Tibial nerve (tissue), 4 donors: ENCODE results near the gene PGAP6. TPM values are rescaled to one million over a fixed set of nuclear protein-coding genes. Genes with fewer than 3 reads are reported as not detected.

Experiments
- DNase-seq, 2 donors: peaks; one replicate each; pipeline ENCODE4 v3.0.0-alpha.2; 2019; ENCODE audit warnings: low spot score in 2 of 2
- H3K27ac ChIP-seq, 4 donors: fragments of 200-600 bp; sonication (generic) in 3 of 4; one replicate each; pipeline ENCODE4 v1.5.1; 2017 to 2019; ENCODE audit warnings: mild to moderate bottlenecking in 1 of 4
- H3K27me3 ChIP-seq, 2 donors: fragments of 200-600 bp; sonication (generic) in 1 of 2; one replicate each; pipeline versions ENCODE4 v1.5.1 to v1.6.0; 2017 to 2019
- H3K36me3 ChIP-seq, 3 donors: fragments of 200-600 bp; sonication (generic); one replicate each; pipeline ENCODE4 v1.5.1; 2018 to 2019
- H3K4me1 ChIP-seq, 4 donors: fragments of 200-600 bp; sonication (generic) in 3 of 4; one replicate each; pipeline ENCODE4 v1.5.1; 2017 to 2019
- H3K4me3 ChIP-seq, 4 donors: fragments of 200-600 bp; sonication (generic) in 3 of 4; one replicate each; pipeline ENCODE4 v1.5.1; 2017 to 2019; ENCODE audit warnings: mild to moderate bottlenecking in 1 of 4, moderate library complexity in 1 of 4
- H3K9me3 ChIP-seq, 4 donors: fragments of 200-600 bp; sonication (generic) in 3 of 4; one replicate each; pipeline ENCODE4 v1.5.1; 2017 to 2019
- EP300 ChIP-seq, 2 donors: sonication (generic); formaldehyde crosslinking; IDR thresholded peaks; one replicate each; pipeline ENCODE4 v1.6.1; 2017; ENCODE audit warnings: antibody characterized with exemption in 2 of 2, mild to moderate bottlenecking in 1 of 2
- POLR2A ChIP-seq, 2 donors: fragments of 450-650 bp; IDR thresholded peaks; one replicate each; pipeline ENCODE4 v1.6.1; 2017; ENCODE audit warnings: antibody characterized with exemption in 2 of 2, mild to moderate bottlenecking in 2 of 2, moderate library complexity in 2 of 2
- WGBS, 2 donors: methylation state at CpG; one replicate each; pipeline ENCODE4 v1.1.5; 2018; 5-methylcytosine and 5-hydroxymethylcytosine counted together
- total RNA-seq, 4 donors: library from RNA; depleted of rRNA; stranded (reverse); fragments of >200 nt; gene quantifications; one replicate each; pipeline ENCODE4 v1.1.0, GENCODE V29; 2016
- TF ChIP-seq, protein P1 (sequence below), 5 experiments: fragments of 200-600 bp in 3 of 5; fragments of 450-650 bp in 2 of 5; sonication (generic) in 3 of 5; IDR thresholded peaks; one replicate each; pipeline ENCODE4 v1.5.1; 2016 to 2019; ENCODE audit warnings: antibody characterized with exemption in 5 of 5, mild to moderate bottlenecking in 3 of 5, moderate library complexity in 2 of 5

PGAP6 gene
- total RNA-seq, 4 donors from 2014 or later = 22.7 to 69.3 (median 36.7) TPM

DNA sequence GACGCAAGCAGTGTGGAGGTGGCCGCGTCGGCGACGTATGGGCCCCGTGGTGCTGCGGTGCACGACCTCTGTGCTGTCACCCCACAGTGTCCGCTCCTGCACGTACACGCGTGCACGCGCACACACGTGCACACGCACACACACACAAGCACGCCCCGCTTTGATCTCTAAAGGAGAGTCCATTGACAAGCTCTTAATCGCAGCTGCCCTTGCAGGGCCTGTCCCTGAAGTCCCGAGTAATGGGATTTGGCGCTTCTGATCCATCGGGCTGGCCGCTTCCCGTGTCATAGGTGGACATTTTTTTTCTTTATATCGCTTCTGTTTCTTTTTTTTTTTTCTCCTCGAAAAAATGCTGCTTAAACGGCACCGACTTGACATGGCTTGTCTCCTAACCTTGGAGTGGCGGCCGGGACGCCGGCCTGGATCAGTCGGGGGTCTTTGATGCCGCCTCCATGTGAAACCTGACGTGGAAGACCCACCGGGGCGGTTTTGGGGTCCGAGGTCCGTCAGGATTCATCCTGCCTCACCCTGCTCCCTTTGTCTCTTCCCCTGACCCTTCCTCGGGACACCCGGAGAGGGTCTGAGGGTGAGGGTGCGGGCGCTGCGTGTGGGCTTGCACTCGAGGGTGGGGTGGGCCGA lies 21.0 kb downstream of the PGAP6 start:
- no peak for DNase-seq
- Histone ChIP-seq H3K27me3 (peaks cover 0 to 23% of the 10 kb centered on the region in 2 donors), H3K9me3 (no peaks in the 10 kb centered on the region), H3K27ac (no peak overlapping the region), H3K4me3 (no peak overlapping the region), H3K36me3 (no peaks in the 10 kb centered on the region), H3K4me1 (peaks cover 0 to 3% (median 2%) of the 10 kb centered on the region in 4 donors)
- 91 to 93% methylated on average over 42 to 47 of the region's 47 CpGs for WGBS, 2 donors
- no peak for TF ChIP-seq POLR2A (IDR thresholded peaks at IDR 0.05)
- no peak for TF ChIP-seq EP300 (IDR thresholded peaks at IDR 0.05)
- TF ChIP-seq, protein P1, sequence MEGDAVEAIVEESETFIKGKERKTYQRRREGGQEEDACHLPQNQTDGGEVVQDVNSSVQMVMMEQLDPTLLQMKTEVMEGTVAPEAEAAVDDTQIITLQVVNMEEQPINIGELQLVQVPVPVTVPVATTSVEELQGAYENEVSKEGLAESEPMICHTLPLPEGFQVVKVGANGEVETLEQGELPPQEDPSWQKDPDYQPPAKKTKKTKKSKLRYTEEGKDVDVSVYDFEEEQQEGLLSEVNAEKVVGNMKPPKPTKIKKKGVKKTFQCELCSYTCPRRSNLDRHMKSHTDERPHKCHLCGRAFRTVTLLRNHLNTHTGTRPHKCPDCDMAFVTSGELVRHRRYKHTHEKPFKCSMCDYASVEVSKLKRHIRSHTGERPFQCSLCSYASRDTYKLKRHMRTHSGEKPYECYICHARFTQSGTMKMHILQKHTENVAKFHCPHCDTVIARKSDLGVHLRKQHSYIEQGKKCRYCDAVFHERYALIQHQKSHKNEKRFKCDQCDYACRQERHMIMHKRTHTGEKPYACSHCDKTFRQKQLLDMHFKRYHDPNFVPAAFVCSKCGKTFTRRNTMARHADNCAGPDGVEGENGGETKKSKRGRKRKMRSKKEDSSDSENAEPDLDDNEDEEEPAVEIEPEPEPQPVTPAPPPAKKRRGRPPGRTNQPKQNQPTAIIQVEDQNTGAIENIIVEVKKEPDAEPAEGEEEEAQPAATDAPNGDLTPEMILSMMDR (IDR thresholded peaks at IDR 0.05) = no peak

DNA sequence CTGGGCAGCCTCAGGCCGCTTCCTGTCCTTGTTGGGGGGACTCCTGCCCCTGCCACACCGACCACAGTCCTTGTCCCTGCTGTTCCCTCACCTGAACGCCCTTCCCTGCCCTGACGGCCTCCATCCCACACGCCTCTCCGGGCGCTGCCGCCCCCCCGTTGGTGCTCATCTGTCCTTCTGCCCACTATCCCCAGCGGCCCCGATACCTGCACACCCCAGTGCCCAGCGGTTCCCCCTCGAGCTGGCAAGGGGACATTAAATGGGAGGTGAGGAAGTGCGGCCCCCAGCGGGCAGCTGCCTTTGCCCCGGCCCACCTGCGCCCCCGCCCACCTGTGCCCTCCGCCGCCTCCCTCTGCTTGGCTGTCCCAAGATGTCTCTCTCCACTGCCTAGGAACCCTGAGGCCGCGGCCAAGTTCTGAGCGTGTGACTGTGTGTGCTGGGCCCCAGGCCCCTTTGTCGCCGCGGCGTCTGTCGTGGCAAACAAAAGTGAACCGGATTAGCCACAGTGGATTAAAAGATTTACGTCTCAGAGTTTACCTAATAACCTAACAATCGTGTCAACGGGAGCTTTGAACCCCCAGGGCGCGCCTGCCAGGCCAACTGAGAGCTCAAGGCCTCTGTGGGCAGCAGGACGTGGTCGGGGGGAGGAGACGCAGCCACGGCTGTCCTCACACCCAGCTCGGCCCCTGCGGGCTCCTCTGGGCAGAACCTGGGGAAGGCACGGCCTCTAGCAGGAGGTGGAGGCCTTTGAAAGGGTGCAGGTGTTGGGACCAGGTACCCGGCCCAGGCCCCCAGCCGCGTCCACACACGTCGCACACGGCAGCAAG lies 21.7 kb downstream of the PGAP6 start:
- Histone ChIP-seq H3K27ac (no peak overlapping the region), H3K36me3 (no peaks in the 10 kb centered on the region), H3K4me1 (peaks cover 0 to 3% (median 2%) of the 10 kb centered on the region in 4 donors), H3K9me3 (no peaks in the 10 kb centered on the region), H3K27me3 (peaks cover 0 to 23% of the 10 kb centered on the region in 2 donors), H3K4me3 (no peak overlapping the region)
- no peak for DNase-seq
- WGBS, 2 donors = 87 to 90% methylated on average over 46 to 47 of the region's 47 CpGs
- TF ChIP-seq POLR2A (IDR thresholded peaks at IDR 0.05) = no peak
- TF ChIP-seq EP300 (IDR thresholded peaks at IDR 0.05) = no peak
- TF ChIP-seq, protein P1 (IDR thresholded peaks at IDR 0.05) = no peak

DNA sequence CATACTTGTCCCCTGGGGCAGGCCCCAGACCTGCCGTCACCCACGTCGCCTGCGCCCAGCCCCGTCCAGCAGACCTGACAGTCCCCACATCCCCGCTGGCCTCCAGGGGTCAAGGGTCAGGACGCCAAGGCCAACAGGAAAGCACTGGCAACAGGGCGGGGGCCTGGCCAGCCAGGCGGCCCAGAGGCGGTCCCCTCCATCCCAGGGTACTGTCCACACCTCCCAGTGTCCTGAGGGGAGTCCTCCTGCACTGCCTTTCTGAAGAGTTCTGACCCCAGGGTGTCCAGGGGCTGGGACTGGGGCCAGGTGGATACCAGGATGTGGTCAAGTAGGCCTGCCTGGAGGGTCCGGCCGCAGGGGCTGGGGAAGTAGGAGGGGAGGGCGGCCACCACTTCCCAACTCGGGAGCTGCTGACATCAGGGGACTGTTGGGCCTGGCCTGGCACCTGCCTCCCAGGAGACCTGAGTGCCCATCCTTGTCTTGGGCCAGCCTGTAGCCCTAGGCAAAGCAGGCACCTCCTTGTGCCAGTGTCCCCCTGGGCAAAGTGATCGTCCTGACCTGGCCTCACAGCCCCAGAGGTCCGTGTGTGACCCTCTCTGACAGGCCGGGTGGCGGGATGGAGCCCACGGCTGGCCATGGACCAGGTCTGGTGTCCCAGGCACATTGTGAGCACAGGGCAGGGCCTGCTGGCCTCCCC lies 22.6 kb downstream of the PGAP6 start:
- DNase-seq = no peak
- no peak for TF ChIP-seq EP300 (IDR thresholded peaks at IDR 0.05)
- TF ChIP-seq POLR2A (IDR thresholded peaks at IDR 0.05) = no peak
- TF ChIP-seq, protein P1 (IDR thresholded peaks at IDR 0.05) = no peak
- H3K4me3 ChIP-seq = no peak overlapping the region
- H3K27ac ChIP-seq = no peak overlapping the region
- H3K4me1 ChIP-seq = peaks cover 0 to 3% (median 2%) of the 10 kb centered on the region in 4 donors
- WGBS, 2 donors = 60 to 62% methylated on average over 10 to 14 of the region's 19 CpGs
- H3K9me3 ChIP-seq = no peaks in the 10 kb centered on the region
- peaks cover 0 to 16% of the 10 kb centered on the region in 2 donors for H3K27me3 ChIP-seq
- H3K36me3 ChIP-seq = no peaks in the 10 kb centered on the region

DNA sequence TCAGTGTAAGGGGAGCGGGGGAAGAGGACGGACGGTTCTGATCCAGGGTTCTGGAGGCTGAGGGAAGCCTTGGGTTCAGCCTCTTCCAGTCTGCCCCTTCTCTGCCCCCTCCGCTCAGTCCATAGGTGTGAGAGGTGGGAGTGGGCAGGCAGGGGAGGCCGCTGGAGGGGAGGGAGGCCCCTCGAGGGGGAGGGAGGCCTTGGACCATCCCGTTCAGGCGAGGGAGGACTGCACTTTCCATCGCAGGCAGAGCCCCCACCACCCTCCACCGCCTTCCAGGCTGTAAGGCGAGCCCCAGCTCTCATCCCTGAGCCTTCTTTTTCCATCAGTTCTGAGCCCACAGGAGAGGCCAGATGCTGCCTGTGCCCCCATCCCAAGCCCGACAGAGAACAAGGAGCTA lies 25.0 kb downstream of the PGAP6 start:
- peaks cover 0 to 7% (median 3%) of the 10 kb centered on the region in 4 donors for H3K4me1 ChIP-seq
- DNase-seq = no peak
- TF ChIP-seq, protein P1 (IDR thresholded peaks at IDR 0.05) = no peak
- TF ChIP-seq EP300 (IDR thresholded peaks at IDR 0.05) = no peak
- TF ChIP-seq POLR2A (IDR thresholded peaks at IDR 0.05) = no peak
- no peaks in the 10 kb centered on the region for H3K9me3 ChIP-seq
- H3K4me3 ChIP-seq = no peak overlapping the region
- WGBS, 2 donors = 62 to 71% methylated on average over 5 to 12 of the region's 12 CpGs
- H3K36me3 ChIP-seq = no peaks in the 10 kb centered on the region
- no peaks in the 10 kb centered on the region for H3K27me3 ChIP-seq
- no peak overlapping the region for H3K27ac ChIP-seq
